Pancreas (tissue), 10 donors: Measurements from ENCODE around the gene COL19A1. TPM values are rescaled to one million over a fixed set of nuclear protein-coding genes. Genes with fewer than 3 reads are reported as not detected.

Experiments
- ATAC-seq, 4 donors: fragments of 200-7000 bp; cut with Tn5 transposase; one replicate each; pipeline versions ENCODE4 v1.8.0 to v1.9.1; 2020; ENCODE audit warnings: mild to moderate bottlenecking in 4 of 4, moderate library complexity in 4 of 4
- DNase-seq, 6 donors: peaks; one replicate each; pipeline ENCODE4 v3.0.0-alpha.2; 2020
- FAIRE-seq: peaks from 2 replicates; lab custom pipeline; 2012; peaks lifted over from hg19 to GRCh38; lab: Jason Lieb, UNC
- H3K27ac ChIP-seq, 4 donors: fragments of 200-600 bp; sonication (generic); 1 replicate in 3 of 4; 2 replicates in 1 of 4; pipeline versions ENCODE4 v1.5.0 to v1.8.0; 2020
- H3K27me3 ChIP-seq, 4 donors: fragments of 200-600 bp; one replicate each; pipeline ENCODE4 v1.8.0; 2021
- H3K36me3 ChIP-seq, 3 donors: fragments of 200-600 bp; sonication (generic) in 1 of 3; one replicate each; pipeline versions ENCODE4 v1.5.0 to v1.8.0; 2020 to 2021
- H3K4me1 ChIP-seq, 3 donors: fragments of 200-600 bp; one replicate each; pipeline ENCODE4 v1.8.0; 2021
- H3K4me3 ChIP-seq, 4 donors: fragments of 200-600 bp; sonication (generic) in 2 of 4; one replicate each; pipeline versions ENCODE4 v1.5.0 to v1.8.0; 2020 to 2021
- H3K9me3 ChIP-seq, 4 donors: fragments of 200-600 bp; one replicate each; pipeline ENCODE4 v1.8.0; 2021
- CTCF ChIP-seq, 4 donors: fragments of 200-600 bp; sonication (generic) in 3 of 4; IDR thresholded peaks; one replicate each; pipeline versions ENCODE4 v1.5.0 to v1.8.0; 2021; ENCODE audit warnings: antibody characterized with exemption in 4 of 4
- WGBS, 2 donors: extraction: QIAGEN DNeasy Blood & Tissue Kit; methylation state at CpG; one replicate each; pipeline ENCODE4 v1.1.7; 2013; 5-methylcytosine and 5-hydroxymethylcytosine counted together
- intact Hi-C, 3 donors: fragments of 100-400 bp; cut with DNase I; formaldehyde crosslinking; loops; one replicate each; pipeline versions ENCODE4 v1.11.1 to v1.14.2; 2022
- polyA plus RNA-seq, 2 donors: library from polyadenylated mRNA; stranded (reverse); fragments of 200-250 nt; gene quantifications; one replicate each; pipeline ENCODE4 v1.2.3, GENCODE V29; 2013
- total RNA-seq, 6 donors: library from RNA; stranded (reverse); fragmentation: NEBNext Ultra II Directional in 4 of 6; extraction: Animal tissue kit (Norgen Biotek cat#: 25700) in 4 of 6; gene quantifications; one replicate each; pipeline versions ENCODE4 v1.2.1 to v1.2.4, GENCODE V29; 2021 to 2023
- donor health status: healthy with polysubstance abuse.
- donor health status: DM: no; HTN: no; CAD: no; lungs with moderate emphysema.
- donor health status: DM: no; HTN: no; CAD: no.
- donor health status: control.
- donor health status: control.
- donor health status: Bipolar disorder and iron deficiency.
- donor health status: DM: yes; HTN: yes; CAD: no.
- donor health status: DM: no; HTN: no; CAD: no.
- donor health status: DM: no; HTN: no; CAD: no.
- donor health status: DM: yes; HTN: yes; CAD: no.

Gene COL19A1
- total and polyA plus RNA-seq, 8 donors = 0.04 to 0.86 (median 0.37) TPM

GRCh38 chr6:69868252-69868804 is 2.0 kb downstream of the COL19A1 start:
- H3K4me3 ChIP-seq = no peak overlapping the region
- DNase-seq (no peak), FAIRE-seq (no peak), ATAC-seq (no peak)
- no peaks in the 10 kb centered on the region for H3K36me3 ChIP-seq
- H3K27ac ChIP-seq = no peak overlapping the region
- 86 to 100% methylated on average over 1 of the region's 1 CpG for WGBS, 2 donors
- no peaks in the 10 kb centered on the region for H3K4me1 ChIP-seq
- no peaks in the 10 kb centered on the region for H3K9me3 ChIP-seq
- TF ChIP-seq CTCF (IDR thresholded peaks at IDR 0.05) = no peak
- intact Hi-C loops = no loop called here
- no peaks in the 10 kb centered on the region for H3K27me3 ChIP-seq

DNA sequence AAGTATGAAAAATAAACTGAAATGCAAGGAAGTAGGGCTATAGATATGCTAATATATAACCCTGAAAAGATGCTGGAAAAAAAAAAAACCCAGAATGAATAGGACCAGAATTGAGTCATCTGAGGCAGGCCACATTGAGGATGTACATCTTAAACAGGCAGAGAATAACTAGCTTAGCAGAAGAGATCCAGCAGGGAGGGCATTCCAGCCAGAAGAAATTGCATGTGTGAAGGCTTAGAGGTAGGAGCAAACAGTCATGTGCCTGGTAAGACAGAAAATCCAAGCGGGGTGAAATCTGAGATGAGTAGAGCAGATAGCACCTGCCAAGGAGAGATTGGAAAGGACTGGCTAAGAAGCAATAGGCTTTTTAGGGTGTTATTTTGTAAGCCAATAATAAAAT is 2.6 kb downstream of the COL19A1 start:
- Histone ChIP-seq H3K36me3 (no peaks in the 10 kb centered on the region), H3K9me3 (no peaks in the 10 kb centered on the region), H3K4me3 (no peak overlapping the region), H3K4me1 (no peaks in the 10 kb centered on the region), H3K27ac (no peak overlapping the region), H3K27me3 (no peaks in the 10 kb centered on the region)
- no peak for DNase-seq
- WGBS, 2 donors = 93 to 94% methylated on average over 1 of the region's 1 CpG
- TF ChIP-seq CTCF (IDR thresholded peaks at IDR 0.05) = no peak
- ATAC-seq = no peak
- intact Hi-C loops = no loop called here
- no peak for FAIRE-seq

GRCh38 chr6:69871107-69871506 is 4.8 kb downstream of the COL19A1 start:
- ATAC-seq (no peak), DNase-seq (no peak), FAIRE-seq (no peak)
- no peak overlapping the region for H3K27ac ChIP-seq
- no peaks in the 10 kb centered on the region for H3K9me3 ChIP-seq
- intact Hi-C loops = no loop called here
- H3K36me3 ChIP-seq = no peaks in the 10 kb centered on the region
- no peaks in the 10 kb centered on the region for H3K4me1 ChIP-seq
- TF ChIP-seq CTCF (IDR thresholded peaks at IDR 0.05) = no peak
- H3K27me3 ChIP-seq = no peaks in the 10 kb centered on the region
- H3K4me3 ChIP-seq = no peak overlapping the region
- 67 to 73% methylated on average over 2 of the region's 2 CpGs for WGBS, 2 donors

- Histone ChIP-seq H3K36me3 (no peaks in the 10 kb centered on the region), H3K27me3 (no peaks in the 10 kb centered on the region), H3K4me1 (no peaks in the 10 kb centered on the region), H3K27ac (no peak overlapping the region), H3K9me3 (no peaks in the 10 kb centered on the region), H3K4me3 (no peak overlapping the region)
- TF ChIP-seq CTCF (IDR thresholded peaks at IDR 0.05) = no peak
- intact Hi-C loops = no loop called here
- no peak for DNase-seq
- no peak for ATAC-seq
- 83 to 88% methylated on average over 2 of the region's 2 CpGs for WGBS, 2 donors
- no peak for FAIRE-seq
These were observed 6.9 kb downstream of the COL19A1 start for GRCh38 chr6:69873291-69873690.

GRCh38 chr6:69875715-69876114 is 9.4 kb downstream of the COL19A1 start:
- 83 to 87% methylated on average over 3 of the region's 3 CpGs for WGBS, 2 donors
- Histone ChIP-seq H3K9me3 (no peaks in the 10 kb centered on the region), H3K27me3 (no peaks in the 10 kb centered on the region), H3K4me1 (no peaks in the 10 kb centered on the region), H3K27ac (no peak overlapping the region), H3K36me3 (no peaks in the 10 kb centered on the region), H3K4me3 (no peak overlapping the region)
- no peak for TF ChIP-seq CTCF (IDR thresholded peaks at IDR 0.05)
- DNase-seq = no peak
- no peak for ATAC-seq
- intact Hi-C loops = no loop called here
- no peak for FAIRE-seq
